HG03064 (cell line): ENCODE data around the gene SS18L1.

ENCODE experiments used
- ATAC-seq: cut with Tn5 transposase; IDR thresholded peaks from one replicate; pipeline ENCODE4 v1.9.1; 2021; ENCODE audit warnings: low read depth; ENCODE audit not compliant: unreplicated experiment

The SS18L1 gene

DNA sequence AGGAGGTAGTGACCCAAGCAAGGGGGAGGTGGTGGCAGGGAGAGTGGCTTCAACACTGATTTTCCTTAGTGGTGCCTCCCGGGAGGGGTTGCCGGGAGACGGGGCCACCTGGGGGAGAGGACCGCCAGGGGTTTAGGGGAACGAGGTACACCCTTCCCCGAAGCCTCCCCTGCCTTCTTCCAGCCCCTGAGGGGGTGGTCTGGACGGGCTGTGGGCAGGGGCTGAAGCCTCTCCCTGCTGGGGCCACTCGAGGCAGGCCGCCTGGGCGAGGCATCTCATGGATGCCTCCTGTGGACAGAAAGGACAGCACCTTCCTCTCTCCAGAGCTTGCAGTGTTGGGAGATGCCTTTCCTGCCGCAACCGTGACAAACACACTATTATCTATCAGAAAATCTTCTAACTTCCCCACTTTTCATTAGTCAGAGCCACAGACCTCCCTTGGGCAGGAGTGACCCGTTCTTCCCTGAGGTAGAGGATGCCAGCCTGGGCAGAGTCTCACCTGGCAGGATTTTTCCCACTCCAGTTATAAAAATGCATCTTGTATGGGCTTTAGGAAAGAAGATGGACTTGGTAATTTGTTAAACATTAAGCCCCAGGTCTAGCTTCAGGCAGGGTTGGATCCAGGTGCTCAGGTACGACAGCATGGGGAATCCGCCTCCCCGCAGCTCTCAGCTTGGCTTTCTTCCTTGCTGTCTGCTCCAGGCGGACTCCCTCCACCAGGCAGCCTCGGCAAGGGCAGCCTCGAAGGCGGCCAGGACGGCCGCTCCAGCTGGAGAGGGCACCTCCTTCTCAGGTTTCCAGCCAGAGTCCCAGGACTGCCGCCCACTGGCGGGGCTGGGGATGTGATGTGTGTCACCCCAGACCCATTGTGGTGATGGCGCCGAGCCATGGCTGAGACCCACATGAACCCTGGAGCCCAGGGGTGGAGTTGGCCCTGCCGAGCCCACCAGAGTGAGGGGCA lies 65.5 kb downstream of the SS18L1 start:
- no peak for ATAC-seq

- no peak for ATAC-seq
These were observed 66.4 kb downstream of the SS18L1 start for GRCh38 chr20:62209850-62210495.

- no peak for ATAC-seq
These were observed 66.9 kb downstream of the SS18L1 start for GRCh38 chr20:62210496-62210855.

- no peak for ATAC-seq
These were observed 67.6 kb downstream of the SS18L1 start for GRCh38 chr20:62211216-62211615.

GRCh38 chr20:62211769-62212288 lies 68.3 kb downstream of the SS18L1 start:
- no peak for ATAC-seq

DNA sequence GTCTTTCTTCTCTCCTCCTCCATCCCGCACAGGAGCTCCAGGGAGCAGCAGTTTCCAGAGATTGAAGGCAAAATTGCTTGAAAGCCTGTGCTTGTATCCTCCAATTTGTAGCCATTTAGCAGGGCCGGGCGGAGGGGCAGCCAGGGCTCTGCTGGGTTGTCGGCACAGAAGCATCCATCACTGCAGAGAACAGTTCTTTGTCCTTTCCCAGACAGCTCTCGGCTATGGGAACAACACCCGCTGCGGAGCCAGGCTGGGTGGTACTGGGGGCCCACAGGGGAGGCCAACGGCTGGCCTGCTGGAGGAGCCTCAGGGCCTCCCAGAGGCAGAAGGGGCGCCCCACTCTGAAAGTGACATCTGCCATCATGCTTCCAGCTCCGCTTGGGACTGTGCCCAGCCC lies 68.7 kb downstream of the SS18L1 start:
- no peak for ATAC-seq

DNA sequence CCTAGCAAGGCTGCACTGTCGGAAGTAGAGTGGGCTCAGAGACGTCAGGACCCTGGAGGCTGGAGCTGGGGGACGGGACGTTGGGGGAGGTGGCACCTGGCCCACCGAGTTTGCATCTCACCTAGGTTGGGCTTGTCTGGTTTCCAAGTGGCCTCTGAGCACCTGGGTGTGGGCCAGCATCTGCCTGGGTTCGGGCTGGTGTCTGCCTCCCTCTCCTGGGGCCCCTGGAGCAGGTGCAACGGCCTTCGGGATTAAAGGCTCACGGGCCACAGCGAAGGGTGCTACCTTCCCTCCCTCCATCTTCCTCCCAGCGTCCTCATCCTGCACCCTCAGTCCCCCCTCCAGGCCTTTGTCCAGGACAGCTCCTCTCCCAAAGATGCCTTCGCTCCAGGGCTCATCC lies 70.5 kb downstream of the SS18L1 start:
- no peak for ATAC-seq

- ATAC-seq: no peak
These were observed 71.7 kb downstream of the SS18L1 start for GRCh38 chr20:62215020-62215990.

GRCh38 chr20:62215991-62216635 lies 72.5 kb downstream of the SS18L1 start:
- ATAC-seq: no peak

- ATAC-seq: no peak
These were observed 73.3 kb downstream of the SS18L1 start for GRCh38 chr20:62216636-62217566.

GRCh38 chr20:62217913-62218773 lies 74.6 kb downstream of the SS18L1 start:
- ATAC-seq: no peak

DNA sequence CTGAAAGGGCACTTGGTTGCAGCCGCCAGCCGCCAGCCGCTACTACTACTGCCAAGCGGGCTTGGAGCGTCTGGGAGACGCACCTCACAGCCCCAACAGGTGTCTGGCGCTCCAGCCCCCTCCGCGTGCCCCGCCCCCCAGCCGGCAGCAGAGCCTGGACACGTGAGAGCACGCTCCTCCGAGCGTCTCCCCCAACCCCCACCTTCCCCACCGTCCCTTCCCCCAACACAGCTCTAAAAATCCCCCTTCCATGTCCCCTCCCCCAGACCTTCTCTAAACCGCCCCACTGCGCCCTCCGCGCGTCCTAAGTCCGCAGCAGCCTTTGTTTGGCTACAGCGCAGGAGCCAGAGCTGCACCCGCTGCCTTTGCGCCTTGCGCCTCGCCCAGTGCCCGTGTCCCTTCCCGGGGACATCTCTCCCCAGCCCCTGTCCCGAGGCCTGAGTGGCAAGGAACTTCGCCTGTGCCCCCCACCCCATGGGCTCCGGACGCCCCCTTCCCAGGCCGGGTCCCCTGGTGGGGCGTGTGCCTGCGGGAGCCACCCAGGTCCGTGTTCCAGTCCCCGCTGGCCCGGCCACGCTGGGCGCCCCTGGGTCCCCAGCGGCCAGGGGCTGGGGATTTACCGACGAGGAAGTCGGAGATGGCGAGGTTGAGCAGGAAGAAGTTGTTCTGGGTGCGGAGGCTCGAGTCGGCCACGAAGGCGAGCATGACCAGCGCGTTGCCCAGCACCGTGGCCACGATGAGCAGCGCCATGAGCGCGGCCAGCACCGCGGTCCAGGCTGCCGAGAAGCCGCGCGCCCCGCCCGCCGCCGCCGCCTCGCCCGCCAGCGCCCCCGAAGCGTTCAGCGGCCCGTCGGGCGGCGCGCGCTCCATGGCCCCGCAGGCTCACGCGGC lies 75.8 kb downstream of the SS18L1 start:
- no peak for ATAC-seq

- no peak for ATAC-seq
These were observed 76.6 kb downstream of the SS18L1 start, which contains the start of gene HRH3 for GRCh38 chr20:62219992-62220665. TSS of gene HRH3 (minus strand) at chr20:62220278. CDS start at chr20:62219970, 308 bp downstream.

DNA sequence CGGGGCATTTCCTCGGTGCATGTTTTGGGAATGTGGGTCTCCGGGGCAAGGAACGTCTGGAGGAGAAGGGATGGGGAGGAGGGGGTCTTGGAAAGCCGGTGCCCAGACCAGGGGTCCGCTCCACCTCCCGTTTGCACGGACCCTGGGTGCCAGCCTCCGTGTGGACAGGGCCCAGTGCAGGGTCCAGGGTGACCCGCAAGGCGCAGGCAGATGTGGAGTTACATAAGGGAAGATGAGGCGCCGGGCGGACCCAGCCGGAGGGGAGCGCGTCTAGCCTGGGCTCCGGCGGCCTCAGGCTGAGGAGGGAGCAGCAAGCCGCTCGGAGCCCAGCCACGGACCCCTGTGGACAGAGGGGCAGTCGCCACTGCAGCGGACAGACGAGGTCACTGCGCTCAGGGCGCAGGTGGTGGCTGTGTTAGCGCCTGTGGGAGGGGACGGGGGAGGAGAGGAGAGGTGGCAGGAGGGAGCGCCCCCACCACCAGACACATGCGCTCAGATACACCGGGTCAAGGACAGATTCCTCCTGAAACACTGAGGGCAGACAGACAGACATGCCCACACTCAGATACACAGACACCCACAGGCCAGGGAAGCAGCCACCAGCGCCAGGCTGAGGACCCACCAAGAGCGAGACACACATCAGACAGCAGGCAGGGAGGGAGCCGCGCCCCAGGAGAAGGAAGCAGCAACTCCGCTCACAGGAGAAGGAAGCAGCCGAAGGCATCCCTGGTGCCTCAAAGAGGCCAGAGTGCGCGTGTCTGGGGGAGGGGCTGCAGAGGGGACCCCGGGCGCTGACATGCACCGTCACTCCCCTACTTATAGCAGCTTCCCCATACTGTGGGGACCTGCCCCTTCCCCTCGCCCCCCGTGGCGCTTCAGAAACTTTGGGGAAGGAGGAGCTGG lies 77.3 kb downstream of the SS18L1 start:
- ATAC-seq: no peak

DNA sequence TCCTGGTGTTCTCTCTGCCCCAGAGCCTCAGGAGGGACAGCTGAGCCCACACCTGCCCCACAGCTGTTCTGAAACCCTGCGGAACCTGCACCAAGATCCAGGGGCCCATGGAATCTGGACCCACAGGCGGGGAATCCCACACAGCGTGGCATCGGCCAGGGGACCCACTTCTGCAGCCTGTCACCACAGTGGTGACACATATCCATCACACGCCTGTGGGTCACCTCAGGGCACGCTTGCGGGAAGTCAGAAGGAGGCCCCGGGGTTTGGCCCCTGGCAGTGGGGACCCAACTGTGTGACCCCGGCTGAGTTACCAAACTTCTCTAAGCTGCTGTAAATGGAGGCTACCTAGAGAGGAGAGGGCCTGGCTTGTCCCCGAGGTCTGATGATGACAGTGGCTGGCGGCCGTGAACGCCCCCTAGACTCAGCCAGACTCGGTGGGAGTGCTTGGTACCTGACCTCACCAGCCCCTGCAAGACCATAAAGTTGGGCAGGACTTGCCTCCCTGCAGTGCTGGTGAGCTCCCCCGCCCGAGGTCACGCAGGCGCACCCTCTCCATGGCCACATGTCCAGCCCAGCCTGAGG lies 78.8 kb downstream of the SS18L1 start:
- ATAC-seq: no peak
